GM20431 (cell line): Measurements from ENCODE around the gene NRF1.

Experiments used
- in situ Hi-C: fragments of 300-500 bp; cut with MseI, MboI; formaldehyde crosslinking; loops from one replicate; pipeline ENCODE4 v1.15.0; 2020; ENCODE audit warnings: low sequenced_read_pairs; ENCODE audit not compliant: unreplicated experiment

NRF1 gene

DNA sequence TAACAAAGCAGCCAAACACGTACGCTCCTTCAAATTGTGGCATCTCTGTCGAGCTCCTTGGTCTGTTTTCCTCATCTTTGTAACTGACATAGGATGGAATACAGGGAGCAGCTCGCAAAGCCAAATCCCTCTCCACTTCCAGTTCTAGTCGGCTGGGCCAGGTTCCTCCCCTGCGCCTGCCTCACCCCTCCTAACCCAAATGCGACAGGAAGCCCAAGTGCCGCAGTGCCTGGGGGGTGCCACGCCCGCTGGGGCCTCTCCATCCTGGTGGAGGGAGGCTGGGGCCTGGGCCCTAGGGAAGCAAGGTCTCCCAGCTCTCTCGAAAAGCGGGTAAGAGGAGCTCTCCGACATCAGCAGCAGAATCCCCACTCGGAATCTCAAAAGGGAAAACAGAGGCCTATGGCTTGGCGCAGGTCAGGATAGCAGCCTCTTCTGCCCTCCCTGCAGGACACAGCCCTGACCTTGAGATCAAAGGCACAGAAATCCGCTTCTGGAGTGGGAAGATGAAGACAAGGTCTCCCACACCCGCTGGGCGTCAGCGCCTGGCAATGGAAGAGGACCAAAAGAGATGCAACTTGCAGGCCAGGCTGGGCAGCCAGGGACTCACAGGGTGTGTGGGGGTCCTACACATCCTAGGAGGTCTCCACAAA is 165.8 kb downstream of the NRF1 start:
- in situ Hi-C loops, result no loop called here

DNA sequence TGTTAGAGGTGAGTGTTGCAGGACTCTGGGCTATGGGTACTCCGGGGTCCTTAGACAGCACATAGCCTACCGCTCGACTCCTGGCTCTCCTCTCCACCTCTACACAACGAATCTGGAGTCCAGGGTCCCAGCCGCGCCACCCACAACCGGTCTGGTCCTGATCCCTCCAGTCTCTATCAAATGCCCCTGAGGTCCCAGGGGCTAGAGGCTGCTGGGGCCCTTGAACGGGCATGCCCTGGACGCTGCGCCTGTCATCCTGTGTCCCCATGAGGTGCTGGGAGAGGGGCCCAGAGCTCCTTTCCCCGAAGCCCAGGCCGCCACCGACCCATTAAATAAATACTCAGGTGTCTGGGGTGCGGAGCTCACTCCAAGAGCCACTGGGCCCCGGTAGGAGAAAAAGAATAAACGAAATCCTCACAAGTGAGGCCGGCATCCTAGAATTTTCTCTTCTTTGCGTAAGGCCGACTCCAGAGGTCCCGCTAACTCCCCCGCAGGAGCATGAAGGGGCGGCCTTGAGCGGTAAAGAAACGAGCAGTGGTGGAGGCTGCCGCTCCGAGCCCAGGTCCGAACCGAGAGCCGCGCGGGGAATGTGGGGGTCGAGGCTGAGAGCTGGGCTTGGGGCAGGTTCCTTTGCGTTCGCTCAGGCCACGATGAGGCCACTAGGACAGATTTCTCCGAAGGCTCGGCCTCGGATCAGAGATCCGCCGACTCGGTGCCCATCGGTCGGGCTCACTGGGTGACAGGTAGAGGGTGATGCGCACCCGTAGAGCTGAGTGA is 166.7 kb downstream of the NRF1 start:
- in situ Hi-C loops, result no loop called here

DNA sequence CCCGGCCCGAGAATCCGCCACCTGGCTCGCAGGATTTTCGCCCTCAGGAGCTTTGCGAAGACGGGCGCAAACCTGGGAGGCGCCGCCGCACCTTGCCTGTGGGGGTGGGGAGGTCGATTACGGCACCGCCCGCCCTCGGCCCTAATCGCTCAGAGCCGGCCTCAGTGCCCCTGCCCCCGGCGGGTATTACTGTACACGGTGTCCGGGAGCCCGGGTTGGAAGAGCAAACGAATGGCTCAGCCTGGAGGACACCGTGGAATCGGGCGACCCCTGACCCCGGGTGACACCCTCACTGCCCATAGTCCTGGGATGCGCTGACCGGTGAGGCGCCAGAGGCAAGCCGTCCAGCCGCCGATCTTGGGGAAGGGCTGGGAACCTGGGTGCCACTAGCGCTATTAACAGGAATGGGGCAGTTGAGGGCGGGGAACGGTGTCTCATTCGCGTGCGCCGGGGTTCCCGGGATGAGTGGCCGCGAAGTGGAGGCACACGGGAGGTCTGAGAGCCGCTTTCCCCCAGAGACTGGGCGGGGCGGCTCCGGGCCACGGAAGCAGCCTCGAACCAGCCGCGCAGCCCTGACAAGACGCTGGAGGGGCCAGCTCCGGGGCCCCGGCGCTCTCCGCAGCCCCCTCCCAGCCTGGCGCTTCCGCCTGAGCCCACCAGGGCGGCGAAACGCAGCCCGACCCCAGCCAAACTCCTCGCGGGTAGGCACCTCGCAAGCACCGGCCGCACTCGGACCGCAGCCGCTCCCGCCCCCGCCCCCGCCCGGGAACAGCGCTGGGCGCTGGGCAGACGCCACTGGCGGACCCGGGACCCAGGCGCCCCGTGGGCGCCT is 167.5 kb downstream of the NRF1 start:
- in situ Hi-C loops, result no loop called here

DNA sequence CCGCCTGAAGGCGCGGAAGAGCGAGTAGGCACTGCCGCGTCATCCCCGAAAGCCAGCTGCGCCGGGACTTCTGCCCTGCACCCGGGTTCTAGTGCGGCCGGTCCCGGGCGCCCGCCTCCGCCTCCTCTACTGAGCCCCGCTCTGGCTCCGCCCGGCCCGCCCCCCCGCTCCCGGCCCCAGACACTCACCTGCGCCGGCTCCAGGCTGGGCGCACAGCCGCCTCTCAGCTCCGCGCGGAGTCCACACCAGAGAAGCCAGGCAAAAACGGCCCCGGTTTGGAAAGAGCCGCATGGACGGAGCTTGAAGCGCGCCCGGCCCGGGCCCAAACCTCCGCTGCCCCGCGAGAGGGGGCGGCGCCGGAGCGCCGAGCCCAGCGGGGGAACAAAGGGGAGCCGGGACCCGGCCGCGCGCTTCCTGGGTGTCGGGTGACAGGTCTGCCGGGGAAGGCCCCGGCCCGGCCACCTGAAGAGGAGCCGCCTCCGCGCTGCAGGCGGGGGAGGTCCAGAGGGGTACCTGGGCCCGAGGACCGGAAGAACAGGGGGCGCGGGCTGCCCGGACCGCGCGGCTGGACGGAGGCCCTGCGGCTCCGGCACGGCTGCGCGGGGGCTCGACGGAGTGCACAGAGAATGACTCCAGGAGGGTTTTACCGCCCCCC is 168.2 kb downstream of the NRF1 start:
- in situ Hi-C loops, result no loop called here

DNA sequence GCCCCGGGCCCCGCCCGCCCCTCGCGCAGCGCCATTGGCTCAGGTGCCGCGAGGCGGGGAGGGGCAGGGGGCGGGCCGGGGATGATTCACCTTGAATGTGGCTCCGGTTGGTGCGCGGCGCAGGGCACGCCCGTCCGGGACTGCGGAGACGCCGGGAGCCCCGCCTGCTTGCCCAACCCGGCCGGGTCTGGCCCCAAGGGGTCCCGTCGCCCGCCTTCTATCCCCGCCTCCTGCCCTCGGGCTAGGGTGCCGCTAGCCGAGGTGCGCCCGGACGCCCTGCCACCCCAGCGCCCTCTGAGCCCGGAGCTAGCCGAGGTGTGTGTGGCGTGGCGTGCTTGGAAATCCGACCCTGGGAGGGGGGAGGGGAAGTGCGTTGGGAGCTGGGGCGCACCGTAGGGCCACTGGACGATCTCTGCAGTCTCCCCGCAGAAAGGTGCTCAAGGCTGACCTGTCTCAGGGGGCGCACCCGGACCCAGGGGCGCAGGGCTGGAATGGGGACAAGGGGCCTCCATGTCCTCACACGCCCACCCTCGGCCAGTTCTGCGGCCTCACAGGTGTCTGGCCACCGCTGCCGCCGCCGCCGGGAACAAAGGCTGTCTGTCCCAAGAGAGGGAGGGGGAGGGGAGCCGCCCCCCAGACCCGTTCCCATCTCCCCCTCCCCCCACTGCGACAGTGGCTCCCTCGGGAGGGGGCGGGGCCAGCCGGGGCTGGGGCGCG is 168.9 kb downstream of the NRF1 start:
- in situ Hi-C loops, result no loop called here

DNA sequence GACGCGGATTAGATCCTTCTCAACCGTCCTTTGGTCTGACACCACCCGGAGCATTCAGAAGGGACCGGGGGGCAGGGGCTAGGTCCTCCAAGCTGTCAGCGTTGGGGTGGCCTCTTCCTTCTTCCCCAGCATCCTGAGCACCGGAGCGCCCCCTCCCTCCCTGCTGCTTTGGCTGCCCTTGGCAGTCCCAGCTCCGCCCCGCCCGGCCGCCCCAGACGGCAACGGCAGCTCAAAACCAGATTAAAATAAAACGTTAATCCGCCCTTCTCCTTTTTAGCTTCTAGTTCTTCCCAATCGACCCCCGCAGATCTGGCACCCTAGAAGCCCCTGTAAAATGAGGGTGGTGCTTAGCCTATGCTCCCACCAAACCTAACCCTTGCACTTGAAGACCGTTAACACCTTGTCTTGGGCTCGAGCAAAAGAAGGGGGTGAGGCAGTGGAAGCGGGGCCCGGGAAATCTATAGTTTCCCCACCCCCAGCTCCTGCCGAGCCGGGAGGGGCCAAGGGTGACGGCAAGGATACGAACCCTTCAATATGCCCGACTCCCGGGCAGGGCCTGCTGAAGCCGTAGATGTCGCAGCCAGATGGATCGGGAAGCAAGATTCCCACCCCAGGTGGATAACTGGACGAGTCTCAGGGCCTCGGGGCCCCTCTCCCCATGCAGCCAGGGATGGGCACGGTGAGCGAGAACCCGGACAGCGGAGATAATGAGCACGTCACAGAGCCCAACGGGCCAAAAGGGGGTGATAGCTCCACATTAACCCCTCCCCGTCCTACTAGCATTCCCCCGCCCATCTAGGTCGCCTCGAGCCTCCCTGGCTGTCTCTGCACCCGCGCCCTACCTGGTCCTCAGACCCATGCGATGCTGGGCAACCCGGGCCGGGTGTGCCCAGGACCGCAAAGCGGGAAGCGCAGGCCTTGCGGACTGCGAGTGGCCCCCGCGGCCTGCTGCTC is 169.7 kb downstream of the NRF1 start:
- in situ Hi-C loops, result no loop called here

DNA sequence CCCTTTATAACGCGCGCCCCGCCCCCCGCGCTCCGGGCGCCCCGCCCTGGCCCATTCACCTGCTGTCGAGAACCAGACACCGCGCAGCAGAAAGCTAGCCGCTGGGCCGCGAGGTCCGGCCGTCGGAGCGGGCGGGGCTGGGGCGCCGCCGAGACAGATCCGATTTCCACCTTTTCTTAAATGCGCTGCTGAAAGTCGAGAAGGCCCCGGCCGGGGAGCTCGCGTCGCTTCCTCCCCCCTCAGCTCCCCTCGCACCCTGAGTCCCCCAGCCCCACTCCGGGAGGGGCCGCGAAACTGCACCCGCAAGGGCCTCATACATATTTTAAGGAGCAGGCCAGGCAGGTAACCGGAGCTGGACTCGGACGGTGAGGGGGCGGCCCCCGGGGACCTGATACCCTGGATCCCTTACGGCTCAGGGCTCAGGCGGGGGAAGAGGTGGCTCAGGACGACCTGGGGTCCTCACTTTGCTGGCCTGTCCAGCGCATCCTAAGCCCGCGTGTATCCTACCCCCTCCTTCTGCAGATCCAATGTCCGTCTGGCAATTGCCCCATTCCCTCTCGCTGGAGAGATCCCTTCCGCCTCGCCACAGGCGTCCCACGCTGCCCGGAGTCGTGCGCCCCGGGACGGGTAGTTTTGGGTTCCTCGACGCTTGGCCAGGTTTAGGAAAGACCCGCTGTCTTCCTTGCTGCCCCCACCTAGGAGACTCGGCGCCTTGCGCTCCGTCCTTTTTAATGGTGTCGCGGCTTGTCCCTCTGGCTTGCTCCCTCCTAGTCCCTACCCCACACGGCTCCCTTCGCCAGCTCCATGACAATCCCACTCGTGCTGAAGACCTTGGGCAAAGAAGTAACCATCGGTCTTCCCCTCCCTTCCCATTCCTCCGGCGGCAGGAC is 170.7 kb downstream of the NRF1 start:
- in situ Hi-C loops, result no loop called here

DNA sequence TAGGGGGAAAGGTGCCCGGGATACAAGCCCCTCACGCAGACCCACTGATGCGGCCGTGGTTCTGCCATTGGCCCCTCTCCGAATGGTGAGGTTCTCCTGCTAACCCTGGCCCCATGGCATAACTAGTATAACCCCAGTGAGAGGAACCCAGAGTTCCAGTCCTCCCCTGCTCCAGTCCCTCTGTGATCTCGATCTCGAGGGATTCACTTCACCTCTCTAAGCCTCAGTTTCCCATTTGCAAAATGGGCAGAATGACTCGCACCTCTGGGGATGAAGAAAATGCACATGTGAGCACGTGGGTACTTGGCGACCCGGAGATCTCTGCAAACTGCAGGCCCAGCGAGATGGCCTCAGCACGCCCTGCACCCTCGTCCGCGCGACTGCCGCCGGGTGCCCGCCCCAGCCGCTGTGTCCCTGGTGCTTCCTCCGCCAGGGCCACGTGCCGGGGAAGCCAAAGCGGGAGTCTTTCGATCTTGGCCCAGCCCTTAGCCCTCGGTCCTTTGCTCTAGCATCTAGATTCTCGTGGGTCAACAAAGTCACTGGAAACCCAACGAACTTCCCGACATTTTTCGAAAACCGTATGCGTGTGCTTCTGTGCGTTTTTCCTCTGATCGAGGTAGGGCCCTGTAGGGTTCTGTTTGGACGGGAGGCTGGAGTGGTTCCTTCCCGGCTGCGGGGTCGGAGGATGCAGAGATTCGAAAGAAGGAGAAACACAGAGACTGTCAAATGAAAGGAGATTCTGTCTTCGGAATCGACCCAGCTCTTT is 171.5 kb downstream of the NRF1 start:
- in situ Hi-C loops, result no loop called here

DNA sequence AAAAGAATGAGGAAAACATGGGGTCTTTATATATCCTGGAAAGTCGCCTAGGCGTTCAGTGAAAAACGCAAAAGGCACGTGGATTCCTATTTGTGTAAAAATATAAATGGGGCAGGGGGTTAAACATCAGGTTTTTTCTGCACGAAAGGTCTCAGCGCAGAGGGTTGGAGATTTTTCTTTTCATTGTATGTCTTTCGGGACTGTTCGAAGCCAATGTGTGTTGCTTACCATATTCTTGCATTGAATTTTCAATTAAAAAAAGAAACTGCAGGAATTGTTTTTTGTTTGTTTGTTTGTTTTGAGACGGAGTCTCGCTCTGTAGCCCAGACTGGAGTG is 172.0 kb downstream of the NRF1 start:
- in situ Hi-C loops, result no loop called here

DNA sequence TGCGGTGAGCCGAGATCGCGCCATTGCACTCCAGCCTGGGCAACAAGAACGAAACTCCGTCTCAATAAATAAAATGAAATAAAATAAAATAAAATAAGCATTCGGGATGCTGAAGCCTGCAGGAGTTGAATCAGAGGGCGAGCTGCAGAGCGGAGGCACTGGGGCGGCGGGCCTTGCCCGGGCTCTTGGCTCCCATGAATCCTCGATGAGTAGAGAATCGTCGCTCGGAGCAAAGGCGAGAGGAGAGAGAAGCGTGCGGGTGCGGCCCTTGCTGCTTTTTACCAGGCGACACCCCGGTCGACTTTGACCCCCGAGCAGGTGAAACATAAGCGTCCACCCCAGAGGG is 172.9 kb downstream of the NRF1 start:
- in situ Hi-C loops, result no loop called here

DNA sequence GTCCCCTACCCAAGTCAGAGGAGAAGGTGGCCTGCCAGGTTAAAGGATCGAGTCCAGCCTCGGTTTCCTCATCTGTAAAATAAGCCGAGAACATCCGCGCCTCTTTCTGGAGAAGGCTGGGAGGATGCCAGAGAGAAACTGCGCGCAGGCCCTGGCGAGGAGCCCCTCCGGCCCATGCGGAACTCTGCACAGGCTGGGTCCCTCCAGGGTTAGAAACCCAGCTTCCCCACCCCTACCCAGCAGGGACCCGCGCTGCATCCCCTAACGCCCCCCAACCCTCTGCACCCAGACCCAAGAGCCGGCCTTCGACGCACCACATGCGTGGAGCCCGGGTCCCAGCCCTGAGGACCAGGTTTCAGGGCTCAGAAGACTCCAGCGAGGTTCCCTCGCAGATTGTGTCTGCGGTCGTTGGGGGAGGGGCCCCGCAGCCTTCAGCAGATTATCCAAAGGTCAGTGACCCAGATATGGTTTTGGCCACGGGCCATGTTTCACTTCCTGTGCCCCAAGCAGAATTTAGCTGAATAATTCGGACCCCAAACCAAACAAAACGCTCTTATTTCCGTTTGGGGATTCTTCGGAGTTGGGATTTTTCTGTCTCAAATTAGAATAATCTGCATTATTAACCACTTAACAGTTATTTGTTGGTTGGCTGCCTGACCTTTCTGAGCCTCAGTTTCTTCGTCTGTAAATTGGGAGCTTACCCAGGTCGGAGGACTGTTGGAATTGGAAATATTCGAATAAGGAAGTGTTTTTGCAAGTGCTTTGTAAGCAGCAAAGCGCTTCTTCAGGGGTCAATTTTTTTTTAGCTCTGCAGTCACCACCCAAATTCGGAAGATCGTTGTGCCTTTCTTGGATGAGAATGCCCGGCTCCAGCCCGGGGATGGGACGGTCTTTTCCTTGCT is 173.5 kb downstream of the NRF1 start:
- in situ Hi-C loops, result no loop called here

DNA sequence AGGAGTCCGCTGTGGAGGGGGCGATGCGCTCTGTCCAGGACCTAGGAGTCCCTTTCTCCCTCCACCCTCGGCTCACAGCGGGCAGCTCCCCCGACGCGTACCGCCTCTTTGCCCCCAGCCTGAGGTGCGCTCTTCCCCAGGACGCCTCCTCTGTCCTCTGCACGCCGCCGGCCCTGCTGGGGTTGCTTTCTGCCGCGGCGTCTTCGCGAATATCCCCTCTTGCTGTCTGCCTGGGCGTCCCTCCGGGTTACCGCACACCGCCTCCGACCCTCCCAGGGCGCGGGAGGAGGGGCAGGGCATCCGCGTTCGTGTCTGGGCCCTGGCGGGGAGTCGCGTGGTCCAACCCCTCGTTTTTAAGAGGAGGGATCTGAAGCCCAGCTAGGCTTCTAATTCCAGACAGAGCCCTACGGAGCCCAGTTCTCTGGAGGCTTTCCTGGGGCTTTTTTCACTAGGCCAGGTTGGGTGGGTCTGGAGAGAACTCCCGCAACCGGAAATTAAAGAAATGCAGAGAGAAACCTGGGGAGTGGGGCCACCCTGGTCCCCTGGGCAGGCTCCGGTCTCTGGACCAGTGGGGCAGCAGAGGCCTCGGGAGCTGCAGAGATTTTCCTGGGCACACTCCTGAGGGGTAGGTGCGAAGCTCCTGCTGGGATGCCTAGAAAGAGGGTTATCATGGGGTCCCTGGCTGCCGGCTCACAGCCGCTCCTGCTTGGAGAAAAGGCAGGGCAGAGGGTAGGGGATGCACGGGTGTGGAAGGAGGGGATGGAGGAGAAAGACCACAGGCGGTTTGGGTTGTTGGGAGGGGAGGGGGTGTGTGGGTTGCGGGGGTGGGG is 174.4 kb downstream of the NRF1 start:
- in situ Hi-C loops, result no loop called here

DNA sequence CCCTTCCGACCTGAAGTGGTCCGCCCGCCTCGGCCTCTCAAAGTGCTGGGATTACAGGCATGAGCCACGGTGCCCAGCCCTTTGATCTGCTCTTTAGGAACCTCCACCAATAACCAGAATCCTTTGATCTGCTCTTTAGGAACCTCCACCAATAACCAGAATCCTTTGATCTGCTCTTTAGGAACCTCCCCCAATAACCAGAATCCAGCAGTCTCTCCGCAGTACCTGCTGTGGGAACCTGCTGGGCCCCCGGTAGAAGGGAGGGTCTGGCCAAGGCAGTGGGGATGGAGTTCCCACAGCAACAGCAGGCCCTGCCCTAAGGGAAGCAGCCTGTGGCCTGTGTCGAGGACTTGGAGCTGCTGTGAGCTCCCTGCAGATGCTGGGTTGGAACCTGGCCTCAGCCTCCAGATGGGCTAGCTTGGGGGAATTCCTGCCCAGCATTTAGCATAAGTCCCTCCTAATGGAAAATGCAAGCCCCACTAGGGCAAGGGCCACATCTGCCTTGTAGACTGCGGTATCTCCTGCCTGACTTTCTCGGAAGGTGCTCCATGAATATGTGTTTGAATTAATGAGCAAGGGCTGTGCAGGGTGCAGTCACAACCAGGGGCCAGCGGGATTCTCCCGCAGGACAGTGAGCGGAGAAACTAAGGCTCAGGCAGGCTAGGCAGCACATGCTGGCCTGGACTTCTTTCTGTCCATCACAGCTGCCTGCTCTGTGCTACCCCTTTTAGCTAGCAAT is 175.5 kb downstream of the NRF1 start:
- in situ Hi-C loops, result no loop called here

DNA sequence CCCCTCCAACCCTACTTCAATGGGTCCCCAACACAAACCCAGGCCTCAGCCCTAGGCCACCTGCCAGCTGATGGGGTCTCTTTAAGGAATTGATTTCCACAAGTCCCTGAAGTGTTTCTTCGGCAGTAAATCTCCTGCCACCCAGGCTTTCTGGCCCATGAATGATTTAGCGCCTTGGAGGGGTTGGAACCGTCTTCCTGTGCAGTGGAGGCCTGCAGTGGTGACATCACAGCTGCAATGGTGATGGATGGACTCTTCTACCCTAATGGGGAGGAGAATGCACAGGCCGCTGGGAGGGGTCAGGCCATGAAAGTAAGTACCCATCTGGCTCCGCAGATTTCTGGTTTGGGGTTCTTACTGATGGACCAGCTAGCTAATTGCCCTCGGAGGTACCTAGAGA is 177.5 kb downstream of the NRF1 start:
- in situ Hi-C loops, result no loop called here

DNA sequence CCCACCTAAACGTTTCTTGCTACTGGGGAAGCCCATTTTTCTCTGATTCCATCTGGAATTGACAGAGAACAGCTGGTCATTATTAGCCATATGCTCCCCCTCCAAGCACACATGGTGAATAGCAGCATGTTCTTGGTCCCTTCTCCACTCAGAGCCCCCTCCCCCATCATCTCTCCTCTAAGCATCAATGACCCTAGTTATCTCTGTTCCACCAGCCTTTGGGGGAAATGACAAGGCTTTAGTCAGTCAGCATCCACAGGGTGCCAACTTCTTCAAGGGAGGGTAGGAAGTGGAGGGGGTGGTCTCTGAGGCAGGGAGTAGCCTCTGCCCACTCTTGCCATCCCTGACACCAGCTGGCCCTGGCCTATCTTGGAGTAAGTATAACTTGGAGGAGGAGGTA is 178.1 kb downstream of the NRF1 start:
- in situ Hi-C loops, result no loop called here
